ENCODE data around the gene STK39. TPM values are rescaled to one million over a fixed set of nuclear protein-coding genes. Genes with fewer than 3 reads are reported as not detected.
"Not testable (repeated sequence)": the region's sequence is repeated elsewhere in the genome, so short reads cannot be mapped to it uniquely, and the experiment has no call there.

The STK39 gene
- total RNA-seq, 3 donors from 2014 or later, result 36.4 to 57.5 (median 52.5) TPM

GRCh38 chr2:168289880-168290279, 42.5 kb upstream of the STK39 start:
- ATAC-seq (peak; percentile 87), DNase-seq (peak in 1 of 3 donors; percentile 64)
- no peak overlapping the region for H3K4me3 ChIP-seq
- H3K4me1 ChIP-seq (ENCODE audit: low read depth), result peaks cover 6% of the 10 kb centered on the region
- intact Hi-C loops (cut with DNase I, micrococcal nuclease), result no loop called here
- H3K9me3 ChIP-seq, result no peaks in the 10 kb centered on the region
- no peak for TF ChIP-seq CTCF (IDR thresholded peaks at IDR 0.05)
- H3K36me3 ChIP-seq (ENCODE audit: low read depth), result no peaks in the 10 kb centered on the region

GRCh38 chr2:168286535-168286934, 39.1 kb upstream of the STK39 start:
- no peak for TF ChIP-seq CTCF (IDR thresholded peaks at IDR 0.05)
- DNase-seq (no peak), ATAC-seq (no peak)
- Histone ChIP-seq H3K9me3 (no peaks in the 10 kb centered on the region), H3K36me3 (ENCODE audit: low read depth) (no peaks in the 10 kb centered on the region), H3K4me3 (no peak overlapping the region), H3K4me1 (ENCODE audit: low read depth) (peaks cover 7% of the 10 kb centered on the region)
- intact Hi-C loops (cut with DNase I, micrococcal nuclease), result no loop called here

GRCh38 chr2:168278424-168278888, 31.1 kb upstream of the STK39 start:
- intact Hi-C loops (cut with DNase I, micrococcal nuclease), result no loop called here
- no peak overlapping the region for H3K4me3 ChIP-seq
- ATAC-seq (peak; percentile 97), DNase-seq (peak; percentile 58 to 77 (median 69))
- TF ChIP-seq CTCF (IDR thresholded peaks at IDR 0.05), result no peak
- H3K4me1 ChIP-seq (ENCODE audit: low read depth), result peaks cover 5% of the 10 kb centered on the region
- no peaks in the 10 kb centered on the region for H3K36me3 ChIP-seq (ENCODE audit: low read depth)
- H3K9me3 ChIP-seq, result no peaks in the 10 kb centered on the region

- Histone ChIP-seq H3K4me3 (no peak overlapping the region), H3K9me3 (no peaks in the 10 kb centered on the region), H3K4me1 (ENCODE audit: low read depth) (peaks cover 5% of the 10 kb centered on the region), H3K36me3 (ENCODE audit: low read depth) (no peaks in the 10 kb centered on the region)
- no peak for DNase-seq
- TF ChIP-seq CTCF (IDR thresholded peaks at IDR 0.05), result no peak
- ATAC-seq, result peak; percentile 32
- intact Hi-C loops (cut with DNase I, micrococcal nuclease), result no loop called here
Measured at GRCh38 chr2:168277276-168277675, 29.9 kb upstream of the STK39 start.

GRCh38 chr2:168272225-168272624, 24.8 kb upstream of the STK39 start:
- no peak for DNase-seq
- Histone ChIP-seq H3K4me1 (ENCODE audit: low read depth) (no peaks in the 10 kb centered on the region), H3K4me3 (no peak overlapping the region), H3K9me3 (no peaks in the 10 kb centered on the region), H3K36me3 (ENCODE audit: low read depth) (no peaks in the 10 kb centered on the region)
- intact Hi-C loops (cut with DNase I, micrococcal nuclease), result no loop called here
- peak; percentile 28 for ATAC-seq
- no peak for TF ChIP-seq CTCF (IDR thresholded peaks at IDR 0.05)

GRCh38 chr2:168262926-168263325, 15.5 kb upstream of the STK39 start:
- peaks cover 11% of the 10 kb centered on the region for H3K9me3 ChIP-seq
- ATAC-seq; H3K4me1 ChIP-seq (ENCODE audit: low read depth); intact Hi-C loops (cut with DNase I, micrococcal nuclease); DNase-seq; H3K36me3 ChIP-seq (ENCODE audit: low read depth); H3K4me3 ChIP-seq: not testable (repeated sequence)

All from mucosa of descending colon (tissue), 3 donors.